Esophagus muscularis mucosa (tissue), 4 donors: ENCODE data around the gene RNF144B.

Experiments used
- CTCF ChIP-seq, 3 experiments: fragments of 200-600 bp in 2 of 3; fragments of 450-650 bp in 1 of 3; sonication (generic) in 2 of 3; IDR thresholded peaks; one replicate each; pipeline ENCODE4 v1.5.1; 2017 to 2019; ENCODE audit warnings: antibody characterized with exemption in 3 of 3, mild to moderate bottlenecking in 2 of 3, moderate library complexity in 1 of 3
- EP300 ChIP-seq: sonication (generic); formaldehyde crosslinking; IDR thresholded peaks from one replicate; pipeline ENCODE4 v1.6.1; 2017; ENCODE audit warnings: antibody characterized with exemption
- POLR2A ChIP-seq: fragments of 450-650 bp; IDR thresholded peaks from one replicate; pipeline ENCODE4 v1.6.1; 2017; ENCODE audit warnings: antibody characterized with exemption, moderate library complexity, mild to moderate bottlenecking, low read depth
- POLR2AphosphoS5 ChIP-seq, 2 donors: sonication (generic); formaldehyde crosslinking; IDR thresholded peaks; one replicate each; pipeline ENCODE4 v1.6.1; 2017; ENCODE audit warnings: antibody characterized with exemption in 2 of 2

GRCh38 chr6:18441251-18441979, 54.3 kb downstream of the RNF144B start:
- TF ChIP-seq EP300 (no peak), CTCF (IDR thresholded peaks at IDR 0.05) (no peak), POLR2A (no peak), POLR2AphosphoS5 (IDR thresholded peaks at IDR 0.05) (no peak)
